Measurements from ENCODE around the gene HIPK2. TPM values are rescaled to one million over a fixed set of nuclear protein-coding genes. Genes with fewer than 3 reads are reported as not detected.

Gene HIPK2
- total RNA-seq, 1 donor from 2014 or later = 23.0 TPM

DNA sequence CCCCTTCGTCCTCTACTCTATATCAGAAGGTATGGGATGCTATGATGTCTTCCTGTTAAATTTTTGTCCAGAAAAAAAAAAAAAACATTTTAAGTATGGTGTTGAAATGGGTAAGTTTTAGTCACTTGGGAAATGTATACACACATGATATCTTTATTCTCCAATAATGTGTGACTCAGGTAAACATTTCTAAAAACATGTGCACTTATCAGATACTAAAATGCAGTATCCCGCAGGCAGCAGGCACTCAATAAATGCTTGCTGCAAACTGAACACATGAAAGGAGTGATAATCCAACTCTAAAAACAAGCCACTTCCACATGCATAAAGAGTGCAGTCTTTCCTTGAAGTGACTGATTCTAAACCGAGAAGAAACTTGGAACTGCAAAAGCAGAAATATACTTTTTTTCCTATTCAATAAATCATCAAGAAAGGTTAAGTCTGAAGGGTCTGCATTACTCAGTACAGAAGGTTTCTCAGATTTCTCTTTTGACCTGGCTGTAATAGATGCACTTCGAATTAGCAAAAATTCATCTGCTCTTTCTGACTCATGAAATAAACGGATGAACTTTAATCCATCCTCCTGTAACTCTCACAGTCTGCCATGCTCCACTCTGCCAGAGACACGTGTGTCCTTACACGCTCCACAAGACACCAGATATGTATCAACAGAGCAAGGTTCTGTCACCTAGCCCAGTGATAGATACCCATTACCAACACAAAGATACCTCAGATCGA, 84.0 kb downstream of the HIPK2 start:
- ATAC-seq (ENCODE audit: low read depth) = no peak
- peaks cover 20% of the 10 kb centered on the region for H3K36me3 Mint-ChIP-seq (ENCODE audit: low read depth)
- no peaks in the 10 kb centered on the region for H3K27me3 Mint-ChIP-seq
- H3K27ac Mint-ChIP-seq = no peak overlapping the region
- peaks cover 38% of the 10 kb centered on the region for H3K4me1 Mint-ChIP-seq
- H3K9me3 Mint-ChIP-seq = no peaks in the 10 kb centered on the region
- no peak for DNase-seq
- H3K4me3 Mint-ChIP-seq = no peak overlapping the region
- intact Hi-C loops (cut with micrococcal nuclease) = no loop called here
- POLR2A ChIA-PET = no interaction called here
- CTCF ChIA-PET = no interaction called here
- TF ChIP-seq, protein P1, sequence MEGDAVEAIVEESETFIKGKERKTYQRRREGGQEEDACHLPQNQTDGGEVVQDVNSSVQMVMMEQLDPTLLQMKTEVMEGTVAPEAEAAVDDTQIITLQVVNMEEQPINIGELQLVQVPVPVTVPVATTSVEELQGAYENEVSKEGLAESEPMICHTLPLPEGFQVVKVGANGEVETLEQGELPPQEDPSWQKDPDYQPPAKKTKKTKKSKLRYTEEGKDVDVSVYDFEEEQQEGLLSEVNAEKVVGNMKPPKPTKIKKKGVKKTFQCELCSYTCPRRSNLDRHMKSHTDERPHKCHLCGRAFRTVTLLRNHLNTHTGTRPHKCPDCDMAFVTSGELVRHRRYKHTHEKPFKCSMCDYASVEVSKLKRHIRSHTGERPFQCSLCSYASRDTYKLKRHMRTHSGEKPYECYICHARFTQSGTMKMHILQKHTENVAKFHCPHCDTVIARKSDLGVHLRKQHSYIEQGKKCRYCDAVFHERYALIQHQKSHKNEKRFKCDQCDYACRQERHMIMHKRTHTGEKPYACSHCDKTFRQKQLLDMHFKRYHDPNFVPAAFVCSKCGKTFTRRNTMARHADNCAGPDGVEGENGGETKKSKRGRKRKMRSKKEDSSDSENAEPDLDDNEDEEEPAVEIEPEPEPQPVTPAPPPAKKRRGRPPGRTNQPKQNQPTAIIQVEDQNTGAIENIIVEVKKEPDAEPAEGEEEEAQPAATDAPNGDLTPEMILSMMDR (IDR thresholded peaks at IDR 0.05) = no peak

DNA sequence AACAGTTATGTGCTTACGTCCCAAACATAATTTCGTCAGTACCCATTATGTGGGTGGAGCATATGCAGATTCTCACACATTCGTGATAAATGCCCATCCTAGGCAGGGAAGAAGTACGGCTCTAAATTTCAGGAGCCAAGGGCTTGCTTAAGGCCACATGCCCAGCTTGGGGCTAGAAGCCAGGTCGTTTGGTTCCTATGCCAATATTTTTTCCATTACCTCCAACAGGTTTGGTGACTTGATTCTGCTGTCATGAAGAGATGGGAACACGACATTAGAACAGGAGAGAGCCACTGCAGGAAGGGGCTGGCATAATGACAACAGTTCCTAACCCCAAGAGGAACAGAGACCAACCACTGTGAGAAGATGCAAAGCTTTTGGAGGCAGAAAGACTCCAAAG, 85.1 kb downstream of the HIPK2 start:
- CTCF ChIA-PET = no interaction called here
- H3K36me3 Mint-ChIP-seq (ENCODE audit: low read depth) = peaks cover 23% of the 10 kb centered on the region
- H3K4me3 Mint-ChIP-seq = no peak overlapping the region
- DNase-seq (no peak), ATAC-seq (ENCODE audit: low read depth) (no peak)
- no peak overlapping the region for H3K27ac Mint-ChIP-seq
- intact Hi-C loops (cut with micrococcal nuclease) = no loop called here
- POLR2A ChIA-PET = interaction anchor here (1.4 kb wide), 1 partner anchor 19 kb away, joined by 6 read pairs; no protein-coding TSS in a partner anchor
- no peaks in the 10 kb centered on the region for H3K27me3 Mint-ChIP-seq
- no peaks in the 10 kb centered on the region for H3K9me3 Mint-ChIP-seq
- TF ChIP-seq, protein P1 (IDR thresholded peaks at IDR 0.05) = no peak
- H3K4me1 Mint-ChIP-seq = peaks cover 28% of the 10 kb centered on the region

DNA sequence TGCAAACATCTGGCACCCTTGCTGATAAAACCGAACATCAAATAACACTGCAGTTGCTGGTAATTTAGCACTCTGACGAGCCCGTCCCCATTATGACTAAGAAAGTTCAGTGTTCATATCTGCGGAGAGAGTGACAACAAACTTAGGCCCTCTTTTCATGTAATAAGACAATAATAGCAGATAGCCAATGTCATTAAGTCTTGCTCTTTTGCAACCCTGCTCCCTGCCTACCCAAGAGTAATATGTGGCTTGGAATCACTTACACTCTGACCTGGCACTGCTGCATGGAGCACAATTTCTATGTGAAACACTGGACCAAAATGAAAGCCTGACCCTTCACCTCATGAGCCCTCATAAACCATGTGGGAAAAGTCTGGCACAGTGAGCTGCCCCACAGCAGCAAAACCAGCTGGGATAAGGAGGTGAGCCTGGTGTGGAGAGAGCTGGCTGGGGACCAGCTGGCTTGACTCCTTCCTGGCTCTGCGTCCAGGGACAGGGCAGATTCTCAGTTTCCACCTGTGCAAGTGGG, 86.5 kb downstream of the HIPK2 start:
- TF ChIP-seq, protein P1 (IDR thresholded peaks at IDR 0.05) = no peak
- intact Hi-C loops (cut with micrococcal nuclease) = no loop called here
- CTCF ChIA-PET = no interaction called here
- ATAC-seq (ENCODE audit: low read depth) (no peak), DNase-seq (no peak)
- peaks cover 5% of the 10 kb centered on the region for H3K9me3 Mint-ChIP-seq
- H3K27me3 Mint-ChIP-seq = no peaks in the 10 kb centered on the region
- peaks cover 24% of the 10 kb centered on the region for H3K36me3 Mint-ChIP-seq (ENCODE audit: low read depth)
- no peak overlapping the region for H3K27ac Mint-ChIP-seq
- H3K4me1 Mint-ChIP-seq = peaks cover 17% of the 10 kb centered on the region
- H3K4me3 Mint-ChIP-seq = no peak overlapping the region
- POLR2A ChIA-PET = interaction anchor here (1.4 kb wide), 1 partner anchor 18 kb away, joined by 6 read pairs; no protein-coding TSS in a partner anchor

DNA sequence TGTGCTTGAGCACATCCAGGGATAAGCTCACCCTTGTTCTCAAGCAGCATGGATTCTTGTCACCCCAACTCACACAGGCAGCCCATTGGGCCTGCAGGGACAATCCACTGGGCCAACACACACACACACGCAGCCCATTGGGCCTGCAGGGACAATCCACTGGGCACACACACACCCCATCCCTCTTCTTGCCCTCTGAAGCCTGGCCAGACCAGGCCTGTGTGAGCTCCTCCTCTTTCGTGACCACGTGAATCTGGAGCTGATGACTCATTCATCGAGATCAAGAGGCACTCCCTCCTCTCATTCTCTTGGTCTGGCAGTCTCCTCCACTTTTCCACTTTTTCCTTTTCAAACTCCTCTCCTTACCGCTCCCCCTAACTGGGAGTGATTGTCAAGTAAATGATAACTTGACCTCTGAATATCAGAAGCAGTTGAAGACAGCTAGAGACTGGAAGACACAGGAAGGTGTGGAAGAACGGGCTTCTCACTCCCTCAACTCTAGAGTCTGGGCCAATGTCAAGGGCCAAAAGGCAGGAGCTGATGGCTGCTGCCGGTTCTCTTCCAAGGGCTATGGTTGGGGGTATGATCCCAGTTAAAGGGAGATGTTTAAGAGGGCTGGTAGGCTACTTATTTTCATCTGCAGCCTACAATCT, 89.7 kb downstream of the HIPK2 start:
- Mint-ChIP-seq H3K4me1 (peaks cover 8% of the 10 kb centered on the region), H3K9me3 (peaks cover 11% of the 10 kb centered on the region), H3K27me3 (no peaks in the 10 kb centered on the region), H3K27ac (no peak overlapping the region), H3K4me3 (no peak overlapping the region), H3K36me3 (ENCODE audit: low read depth) (peaks cover 32% of the 10 kb centered on the region)
- CTCF ChIA-PET = no interaction called here
- no peak for DNase-seq
- intact Hi-C loops (cut with micrococcal nuclease) = no loop called here
- TF ChIP-seq, protein P1 (IDR thresholded peaks at IDR 0.05) = no peak
- ATAC-seq (ENCODE audit: low read depth) = no peak
- POLR2A ChIA-PET = no interaction called here

DNA sequence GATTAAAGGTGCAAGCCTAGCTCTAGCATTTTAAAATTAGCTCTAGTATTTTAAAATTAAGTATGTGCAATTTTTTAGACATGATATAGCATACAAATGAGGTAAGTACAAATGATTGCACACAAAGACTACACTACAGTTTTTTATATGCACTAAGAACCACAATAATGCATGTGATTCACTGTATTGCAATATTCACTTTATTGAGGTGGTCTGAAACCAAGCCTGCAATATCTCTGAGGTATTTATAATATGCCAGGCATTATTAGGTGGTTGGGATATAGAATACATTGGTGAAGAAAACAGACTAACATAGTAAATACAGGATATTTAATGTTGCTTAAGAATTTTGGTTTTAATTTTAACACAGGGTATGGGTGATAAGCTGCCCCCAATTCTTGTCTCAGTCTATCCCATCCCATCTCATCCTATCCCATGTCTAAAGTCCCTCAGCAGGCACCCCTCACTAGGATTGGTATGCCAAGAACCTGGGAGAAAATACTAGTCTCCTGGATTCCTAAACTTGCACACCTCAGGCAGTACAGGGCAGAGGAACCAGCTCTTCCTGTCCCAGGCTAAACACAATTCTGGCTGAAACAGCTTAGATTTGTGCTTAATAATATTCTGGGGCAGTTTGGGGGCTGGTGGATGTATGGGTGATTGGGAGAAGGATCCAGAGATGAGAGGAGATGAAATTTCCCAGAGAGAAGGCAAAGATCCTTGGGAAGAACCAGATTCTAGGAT, 90.4 kb downstream of the HIPK2 start:
- POLR2A ChIA-PET = no interaction called here
- peaks cover 15% of the 10 kb centered on the region for H3K4me1 Mint-ChIP-seq
- H3K4me3 Mint-ChIP-seq = no peak overlapping the region
- CTCF ChIA-PET = no interaction called here
- H3K36me3 Mint-ChIP-seq (ENCODE audit: low read depth) = peaks cover 32% of the 10 kb centered on the region
- no peaks in the 10 kb centered on the region for H3K27me3 Mint-ChIP-seq
- intact Hi-C loops (cut with micrococcal nuclease) = no loop called here
- no peak overlapping the region for H3K27ac Mint-ChIP-seq
- TF ChIP-seq, protein P1 (IDR thresholded peaks at IDR 0.05) = no peak
- ATAC-seq (ENCODE audit: low read depth) (no peak), DNase-seq (no peak)
- H3K9me3 Mint-ChIP-seq = peaks cover 11% of the 10 kb centered on the region

All from activated B cell treated with CpG ODN at 0.5 μM for 24 hours (primary cell).